ENCODE measurements around the gene SLC9A3. TPM values are rescaled to one million over a fixed set of nuclear protein-coding genes. Genes with fewer than 3 reads are reported as not detected.

The SLC9A3 gene
- polyA plus RNA-seq, 3 donors = 0.31 to 0.42 (median 0.36) TPM

GRCh38 chr5:476102-476813, 48.0 kb downstream of the SLC9A3 start:
- peaks cover 0 to 6% (median 4%) of the 10 kb centered on the region in 7 donors for H3K9me3 Mint-ChIP-seq
- Histone ChIP-seq H2AFZ (ENCODE audit: insufficient read depth, low read depth, low read length, poor library complexity, severe bottlenecking) (no peak overlapping the region), H3K9ac (ENCODE audit: insufficient read depth, low read length, poor library complexity, severe bottlenecking) (no peak overlapping the region), H3K27ac (ENCODE audit: low read depth in 1 of 2, low read length in 2 of 2) (no peak overlapping the region), H3K79me2 (ENCODE audit: insufficient read depth, low read length) (no peaks in the 10 kb centered on the region), H3K4me3 (replicated peaks in 1 of 3; ENCODE audit: low read depth in 2 of 3, low read length in 3 of 3) (no peak overlapping the region), H3K27me3 (ENCODE audit: control insufficient read depth in 2 of 2, insufficient read depth in 2 of 2, low read length in 2 of 2) (peaks cover 4 to 34% of the 10 kb centered on the region in 2 donors), H3K36me3 (replicated peaks in 1 of 2; ENCODE audit: control insufficient read depth in 1 of 2, insufficient read depth in 2 of 2, low read length in 2 of 2) (no peaks in the 10 kb centered on the region), H4K20me1 (ENCODE audit: insufficient read depth, low read length) (peaks cover 10% of the 10 kb centered on the region), H3K4me2 (replicated peaks; ENCODE audit: extremely low read depth, low read length, poor library complexity, severe bottlenecking) (no peak overlapping the region), H3K4me1 (ENCODE audit: control insufficient read depth in 1 of 2, insufficient read depth in 2 of 2, low read length in 2 of 2) (peaks cover 22 to 37% of the 10 kb centered on the region in 2 donors), H3K9me3 (replicated peaks in 1 of 2; ENCODE audit: control insufficient read depth in 1 of 2, insufficient read depth in 1 of 2, low read length in 2 of 2) (no peaks in the 10 kb centered on the region)
- intact Hi-C loops (cut with micrococcal nuclease) = loop anchor here in 1 of 2 donors (10.0 kb wide), 2 partner anchors 69 to 419 kb away; partner anchors contain the start of genes BRD9 and TRIP13
- DNase-seq = no peak
- TF ChIP-seq CTCF (IDR thresholded peaks at IDR 0.05) = no peak
- H3K4me1 Mint-ChIP-seq = peaks cover 18% of the 10 kb centered on the region
- no peak overlapping the region for H3K27ac Mint-ChIP-seq
- H3K4me3 Mint-ChIP-seq = peak overlapping the region in 1 of 2 donors; percentile 67
- H3K27me3 Mint-ChIP-seq (ENCODE audit: low read depth in 3 of 3) = peaks cover 39 to 69% (median 49%) of the 10 kb centered on the region in 3 donors
- 80% methylated on average over 50 of the region's 51 CpGs for WGBS (ENCODE audit: insufficient coverage)
- H3K36me3 Mint-ChIP-seq = peaks cover 0 to 2% of the 10 kb centered on the region in 2 donors

- Mint-ChIP-seq H3K9me3 (peaks cover 0 to 6% (median 4%) of the 10 kb centered on the region in 7 donors), H3K4me1 (peaks cover 18% of the 10 kb centered on the region), H3K27me3 (ENCODE audit: low read depth in 3 of 3) (peaks cover 38 to 64% (median 49%) of the 10 kb centered on the region in 3 donors), H3K36me3 (peaks cover 0 to 3% of the 10 kb centered on the region in 2 donors), H3K4me3 (peak overlapping the region in 1 of 2 donors; percentile 83), H3K27ac (no peak overlapping the region)
- peaks cover 14% of the 10 kb centered on the region for H4K20me1 ChIP-seq (ENCODE audit: insufficient read depth, low read length)
- H3K27me3 ChIP-seq (ENCODE audit: control insufficient read depth in 2 of 2, insufficient read depth in 2 of 2, low read length in 2 of 2) = peaks cover 4 to 34% of the 10 kb centered on the region in 2 donors
- H3K36me3 ChIP-seq (replicated peaks in 1 of 2; ENCODE audit: control insufficient read depth in 1 of 2, insufficient read depth in 2 of 2, low read length in 2 of 2) = no peaks in the 10 kb centered on the region
- peaks cover 22 to 40% of the 10 kb centered on the region in 2 donors for H3K4me1 ChIP-seq (ENCODE audit: control insufficient read depth in 1 of 2, insufficient read depth in 2 of 2, low read length in 2 of 2)
- intact Hi-C loops (cut with micrococcal nuclease) = loop anchor here in 1 of 2 donors (10.0 kb wide), 2 partner anchors 69 to 419 kb away; partner anchors contain the start of genes BRD9 and TRIP13
- H3K9ac ChIP-seq (ENCODE audit: insufficient read depth, low read length, poor library complexity, severe bottlenecking) = no peak overlapping the region
- 66% methylated on average over 5 of the region's 8 CpGs for WGBS (ENCODE audit: insufficient coverage)
- no peaks in the 10 kb centered on the region for H3K79me2 ChIP-seq (ENCODE audit: insufficient read depth, low read length)
- H3K27ac ChIP-seq (ENCODE audit: low read depth in 1 of 2, low read length in 2 of 2) = no peak overlapping the region
- no peak overlapping the region for H3K4me2 ChIP-seq (replicated peaks; ENCODE audit: extremely low read depth, low read length, poor library complexity, severe bottlenecking)
- H2AFZ ChIP-seq (ENCODE audit: insufficient read depth, low read depth, low read length, poor library complexity, severe bottlenecking) = no peak overlapping the region
- DNase-seq = no peak
- H3K4me3 ChIP-seq (replicated peaks in 1 of 3; ENCODE audit: low read depth in 2 of 3, low read length in 3 of 3) = no peak overlapping the region
- H3K9me3 ChIP-seq (replicated peaks in 1 of 2; ENCODE audit: control insufficient read depth in 1 of 2, insufficient read depth in 1 of 2, low read length in 2 of 2) = no peaks in the 10 kb centered on the region
- no peak for TF ChIP-seq CTCF (IDR thresholded peaks at IDR 0.05)
Observed at GRCh38 chr5:475704-476101, 48.5 kb downstream of the SLC9A3 start.
